Measurements from ENCODE around the gene ZBTB7C. TPM values are rescaled to one million over a fixed set of nuclear protein-coding genes. Genes with fewer than 3 reads are reported as not detected.
A peak's percentile ranks its signal among the peaks of the same experiment; 100 is the strongest.

ZBTB7C gene
- total and polyA plus RNA-seq, 4 donors = 0.19 to 1.1 (median 0.45) TPM

DNA sequence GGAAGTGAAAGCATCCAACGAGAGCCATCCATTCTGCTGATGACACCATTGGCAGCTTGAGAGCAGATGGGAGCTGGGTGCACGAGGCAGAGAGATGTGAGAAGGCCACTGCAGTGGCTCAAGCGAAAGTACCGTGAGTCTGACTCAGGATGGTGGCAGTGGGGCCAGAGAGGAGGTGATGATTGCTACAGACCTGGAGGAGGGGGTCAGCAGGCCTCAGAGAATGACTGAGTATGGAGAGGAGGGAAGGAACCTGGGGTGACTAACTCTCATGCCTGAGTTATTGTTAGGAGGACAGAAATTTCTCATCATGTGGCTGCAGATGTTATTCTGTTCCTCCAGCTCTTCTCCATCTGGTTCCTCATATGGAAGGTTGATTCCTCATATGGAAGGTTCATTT, 8.8 kb upstream of the ZBTB7C start:
- peaks cover 0 to 3% (median 0%) of the 10 kb centered on the region in 4 donors for H3K27me3 ChIP-seq (ENCODE audit: control insufficient read depth in 4 of 4, insufficient read depth in 4 of 4, low read length in 3 of 4)
- H3K9me3 ChIP-seq (ENCODE audit: control insufficient read depth in 4 of 4, low read length in 3 of 4) = no peaks in the 10 kb centered on the region
- WGBS = 88% methylated on average over 4 of the region's 4 CpGs
- no peak overlapping the region for H3K9ac ChIP-seq (ENCODE audit: low read depth in 1 of 2, low read length in 2 of 2)
- H3K27ac ChIP-seq (ENCODE audit: low read depth in 1 of 2, low read length in 2 of 2) = no peak overlapping the region
- no peak for DNase-seq (ENCODE audit: low spot score)
- no peak for TF ChIP-seq JUND (IDR thresholded peaks at IDR 0.05)
- H3K4me1 ChIP-seq (ENCODE audit: control insufficient read depth in 4 of 4, insufficient read depth in 4 of 4, low read length in 3 of 4) = peaks cover 0 to 3% (median 0%) of the 10 kb centered on the region in 4 donors
- no peak overlapping the region for H3K4me3 ChIP-seq (ENCODE audit: low read depth in 1 of 3, low read length in 3 of 3)
- no peaks in the 10 kb centered on the region for H3K36me3 ChIP-seq (ENCODE audit: control insufficient read depth in 4 of 4, insufficient read depth in 3 of 4, low read depth in 1 of 4, low read length in 3 of 4)

- no peak for DNase-seq (ENCODE audit: low spot score)
- peaks cover 9 to 20% (median 11%) of the 10 kb centered on the region in 4 donors for H3K4me1 ChIP-seq (ENCODE audit: control insufficient read depth in 4 of 4, insufficient read depth in 4 of 4, low read length in 3 of 4)
- H3K36me3 ChIP-seq (ENCODE audit: control insufficient read depth in 4 of 4, insufficient read depth in 3 of 4, low read depth in 1 of 4, low read length in 3 of 4) = no peaks in the 10 kb centered on the region
- TF ChIP-seq GABPA (IDR thresholded peaks at IDR 0.05 in 1 of 2, conservative IDR thresholded peaks at IDR 0.05 in 1 of 2) (no peak), EGR1 (IDR thresholded peaks at IDR 0.05; ENCODE audit: low read depth in 2 of 2) (no peak), SP1 (IDR thresholded peaks at IDR 0.05) (no peak), FOXA2 (IDR thresholded peaks at IDR 0.05) (no peak), RXRA (IDR thresholded peaks at IDR 0.05) (no peak)
- peaks cover 0 to 8% (median 0%) of the 10 kb centered on the region in 4 donors for H3K27me3 ChIP-seq (ENCODE audit: control insufficient read depth in 4 of 4, insufficient read depth in 4 of 4, low read length in 3 of 4)
- H3K27ac ChIP-seq (ENCODE audit: low read depth in 1 of 2, low read length in 2 of 2) = no peak overlapping the region
- H3K9ac ChIP-seq (ENCODE audit: low read depth in 1 of 2, low read length in 2 of 2) = no peak overlapping the region
- H3K4me3 ChIP-seq (ENCODE audit: low read depth in 1 of 3, low read length in 3 of 3) = no peak overlapping the region
- 95% methylated on average over 3 of the region's 3 CpGs for WGBS
- no peaks in the 10 kb centered on the region for H3K9me3 ChIP-seq (ENCODE audit: control insufficient read depth in 4 of 4, low read length in 3 of 4)
Observed at GRCh38 chr18:48413342-48413741, 4.2 kb upstream of the ZBTB7C start.

- TF ChIP-seq HNF4A (conservative IDR thresholded peaks at IDR 0.05) = peak; percentile 76 to 96
- no peak for TF ChIP-seq MAX (IDR thresholded peaks at IDR 0.05)
- peak; percentile 72 for TF ChIP-seq HNF4G (IDR thresholded peaks at IDR 0.05)
- TF ChIP-seq JUND (IDR thresholded peaks at IDR 0.05) = no peak
- peak; percentile 66 to 77 for TF ChIP-seq RAD21 (IDR thresholded peaks at IDR 0.05)
- peak; percentile 69 to 91 for TF ChIP-seq RXRA (IDR thresholded peaks at IDR 0.05)
- peak; percentile 69 for TF ChIP-seq CTCF (IDR thresholded peaks at IDR 0.05; ENCODE audit: low read depth, low read length, missing input control)
- peak; percentile 31 for TF ChIP-seq SP1 (IDR thresholded peaks at IDR 0.05)
- no peaks in the 10 kb centered on the region for H3K36me3 ChIP-seq (ENCODE audit: control insufficient read depth in 4 of 4, insufficient read depth in 3 of 4, low read depth in 1 of 4, low read length in 3 of 4)
- no peaks in the 10 kb centered on the region for H3K9me3 ChIP-seq (ENCODE audit: control insufficient read depth in 4 of 4, low read length in 3 of 4)
- no peak for DNase-seq (ENCODE audit: low spot score)
- WGBS = 11% methylated on average over 7 of the region's 7 CpGs
- no peak overlapping the region for H3K27ac ChIP-seq (ENCODE audit: low read depth in 1 of 2, low read length in 2 of 2)
- peaks cover 0 to 15% (median 2%) of the 10 kb centered on the region in 4 donors for H3K27me3 ChIP-seq (ENCODE audit: control insufficient read depth in 4 of 4, insufficient read depth in 4 of 4, low read length in 3 of 4)
- H3K4me3 ChIP-seq (ENCODE audit: low read depth in 1 of 3, low read length in 3 of 3) = no peak overlapping the region
- H3K9ac ChIP-seq (ENCODE audit: low read depth in 1 of 2, low read length in 2 of 2) = no peak overlapping the region
- peaks cover 14 to 26% (median 14%) of the 10 kb centered on the region in 4 donors for H3K4me1 ChIP-seq (ENCODE audit: control insufficient read depth in 4 of 4, insufficient read depth in 4 of 4, low read length in 3 of 4)
Observed at GRCh38 chr18:48412339-48412929, 3.3 kb upstream of the ZBTB7C start.

Measured in liver (tissue), 9 donors.